ENCODE data around the gene IGF2BP3.

Gene IGF2BP3

DNA sequence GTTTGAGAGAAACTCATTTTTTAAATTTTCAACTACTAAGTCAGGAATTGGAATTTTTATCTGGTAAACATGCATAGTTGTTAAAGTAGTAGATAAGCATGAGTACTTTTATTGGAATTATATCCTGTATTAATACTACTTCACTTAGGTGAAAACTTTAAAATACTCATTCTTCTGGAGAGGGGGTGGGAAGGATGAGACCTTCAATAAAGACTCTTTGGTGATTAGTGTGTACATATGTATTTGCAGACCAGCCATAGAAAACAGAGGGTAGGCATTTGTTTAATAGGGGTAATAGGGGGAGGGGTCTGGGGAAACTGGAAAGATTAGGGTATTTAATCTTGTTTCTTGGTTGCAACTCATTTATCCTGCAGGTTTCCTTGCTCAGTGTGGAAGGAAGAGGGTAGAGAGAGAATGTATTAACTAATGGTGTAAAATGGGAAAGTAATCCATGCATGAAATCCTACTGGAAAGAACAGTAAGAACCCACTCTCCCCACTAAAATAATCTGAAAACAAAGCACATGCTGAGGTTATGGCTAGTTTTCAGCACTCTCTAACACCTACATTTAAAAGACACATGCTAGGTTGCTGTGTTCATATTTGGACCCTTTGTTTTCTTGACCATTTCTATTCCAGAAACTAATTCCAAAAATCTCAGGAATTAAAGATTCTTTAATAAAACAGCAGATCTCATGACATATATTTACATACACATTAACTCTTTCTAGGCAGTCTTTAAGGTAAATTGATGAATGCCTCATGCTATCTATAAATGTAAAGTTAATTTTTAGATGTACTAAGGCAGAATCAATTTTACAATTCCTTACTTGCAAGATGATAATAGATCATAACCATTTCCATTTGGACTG is 6.2 kb upstream of the IGF2BP3 start:
- ATAC-seq (replicated peaks; ENCODE audit: extremely low read depth, poor library complexity, severe bottlenecking): no peak
- H3K27ac Mint-ChIP-seq (ENCODE audit: low read depth): no peak overlapping the region

DNA sequence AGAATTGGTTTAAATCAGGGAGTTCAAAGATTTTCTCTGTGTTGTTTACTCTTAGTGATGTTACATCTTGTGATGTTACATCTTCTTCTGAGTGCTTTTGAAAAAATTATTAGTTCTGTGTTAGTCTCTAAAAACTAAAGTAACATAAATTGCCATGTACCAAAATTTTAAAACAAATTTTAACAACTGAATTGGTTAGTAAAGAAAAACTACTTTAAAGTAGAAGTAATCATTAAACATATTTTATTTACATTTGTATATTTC is 5.2 kb upstream of the IGF2BP3 start:
- DNase-seq (ENCODE audit: low spot score in 2 of 2): no peak
- Mint-ChIP-seq H3K9me3 (no peaks in the 10 kb centered on the region), H3K4me1 (peaks cover 5% of the 10 kb centered on the region), H3K27me3 (peaks cover 81% of the 10 kb centered on the region), H3K27ac (ENCODE audit: low read depth) (no peak overlapping the region), H3K36me3 (ENCODE audit: insufficient read depth) (peaks cover 19% of the 10 kb centered on the region), H3K4me3 (no peak overlapping the region)
- no peak for ATAC-seq (replicated peaks; ENCODE audit: extremely low read depth, poor library complexity, severe bottlenecking)

More for the DNA sequence above, 6.2 kb upstream of the IGF2BP3 start:
- Mint-ChIP-seq H3K9me3 (no peaks in the 10 kb centered on the region), H3K36me3 (ENCODE audit: insufficient read depth) (peaks cover 12% of the 10 kb centered on the region), H3K27me3 (peaks cover 81% of the 10 kb centered on the region), H3K4me3 (no peak overlapping the region), H3K4me1 (no peaks in the 10 kb centered on the region)
- DNase-seq (ENCODE audit: low spot score in 2 of 2): no peak

DNA sequence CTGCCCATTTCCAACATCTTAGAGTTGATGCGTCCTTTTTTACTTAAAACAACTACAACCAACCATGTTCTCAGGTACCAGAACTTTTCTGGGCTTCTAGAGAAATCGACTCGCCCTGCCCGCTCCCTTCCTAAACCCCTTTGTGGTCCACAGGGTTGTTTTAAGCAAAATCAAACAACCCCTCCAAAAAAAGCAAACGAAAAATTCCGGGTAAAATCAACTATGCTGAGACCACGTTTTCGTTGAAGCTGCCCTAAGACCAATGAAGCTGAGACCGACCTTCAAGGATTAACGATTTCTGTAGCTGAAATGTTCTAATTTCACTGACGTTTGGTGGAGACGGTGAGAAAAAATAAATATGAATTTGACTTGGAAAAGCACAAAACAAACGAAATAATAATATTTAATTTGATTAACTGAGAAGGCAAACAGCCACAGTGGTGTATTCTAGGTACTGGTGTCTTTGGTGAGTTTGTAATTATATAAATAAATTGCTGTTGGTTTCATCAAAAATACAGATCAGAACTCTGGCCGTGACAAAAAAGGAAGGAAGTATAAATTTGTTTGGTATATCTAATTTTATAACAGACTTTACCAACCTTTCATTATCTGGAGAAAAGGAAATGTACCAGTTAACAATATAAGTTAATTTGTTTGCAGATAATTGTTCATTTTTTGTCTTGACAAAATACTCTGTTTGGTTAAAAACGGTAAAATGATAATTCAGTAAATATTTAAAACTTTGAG is 4.7 kb upstream of the IGF2BP3 start:
- Mint-ChIP-seq H3K27me3 (peaks cover 81% of the 10 kb centered on the region), H3K9me3 (no peaks in the 10 kb centered on the region), H3K4me1 (peaks cover 10% of the 10 kb centered on the region), H3K27ac (ENCODE audit: low read depth) (peak overlapping the region; percentile 13), H3K4me3 (peak overlapping the region; percentile 47), H3K36me3 (ENCODE audit: insufficient read depth) (peaks cover 23% of the 10 kb centered on the region)
- ATAC-seq (replicated peaks; ENCODE audit: extremely low read depth, poor library complexity, severe bottlenecking) (no peak), DNase-seq (ENCODE audit: low spot score in 2 of 2) (no peak)

DNA sequence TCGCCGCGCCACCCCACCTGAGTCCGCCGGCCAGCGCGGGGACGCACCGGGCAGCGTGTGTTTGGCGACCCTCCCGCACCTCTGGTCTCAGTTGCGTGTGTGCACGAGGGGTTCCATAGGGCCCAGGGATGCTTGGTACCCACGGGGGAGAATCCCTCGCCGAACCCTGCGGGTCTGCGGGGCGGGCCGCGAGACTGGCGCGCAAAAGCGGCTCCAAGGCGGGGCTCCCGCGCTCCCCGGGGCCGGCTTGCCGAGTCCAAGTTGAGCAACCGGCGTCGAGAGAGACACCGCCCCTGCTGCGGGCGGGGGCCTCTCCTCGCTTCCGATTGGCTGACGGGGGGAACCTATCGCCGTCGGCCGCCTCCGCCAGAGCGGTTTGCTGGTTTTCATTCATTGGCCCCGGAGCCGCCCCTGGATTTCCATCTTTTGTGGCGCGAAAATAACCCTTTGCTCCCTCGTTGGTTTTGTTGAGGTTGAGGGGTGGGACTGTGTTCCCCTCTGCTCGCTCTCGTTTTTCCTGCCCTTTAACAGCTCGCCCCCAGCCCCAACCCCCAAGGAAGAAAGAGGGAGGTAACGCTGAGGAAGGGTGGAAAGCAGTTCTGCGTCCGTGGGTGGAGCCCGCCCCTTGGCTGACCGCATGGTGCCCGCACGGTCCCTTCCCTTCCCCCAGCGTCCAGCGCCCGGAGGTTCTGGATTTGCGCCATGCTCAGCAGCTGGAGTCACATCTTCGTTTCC is 4.0 kb upstream of the IGF2BP3 start:
- peak overlapping the region; percentile 47 for H3K4me3 Mint-ChIP-seq
- peak overlapping the region; percentile 13 for H3K27ac Mint-ChIP-seq (ENCODE audit: low read depth)
- H3K36me3 Mint-ChIP-seq (ENCODE audit: insufficient read depth): peaks cover 26% of the 10 kb centered on the region
- H3K9me3 Mint-ChIP-seq: no peaks in the 10 kb centered on the region
- H3K27me3 Mint-ChIP-seq: peaks cover 82% of the 10 kb centered on the region
- ATAC-seq (replicated peaks; ENCODE audit: extremely low read depth, poor library complexity, severe bottlenecking) (no peak), DNase-seq (ENCODE audit: low spot score in 2 of 2) (no peak)
- H3K4me1 Mint-ChIP-seq: peaks cover 13% of the 10 kb centered on the region

DNA sequence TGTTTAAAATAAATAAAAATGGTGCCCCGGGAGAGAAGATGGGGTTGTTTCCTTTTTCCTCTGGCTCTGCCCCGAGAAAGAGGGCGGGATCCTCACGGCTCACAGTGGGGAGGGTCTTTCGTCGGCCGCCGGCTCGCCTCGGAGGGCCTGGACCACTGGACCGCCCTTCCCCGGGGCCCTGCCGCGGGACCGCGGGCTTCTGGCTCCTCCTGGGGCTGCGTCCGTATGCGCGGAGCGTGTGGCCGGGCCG is 3.5 kb upstream of the IGF2BP3 start:
- H3K4me1 Mint-ChIP-seq: peaks cover 13% of the 10 kb centered on the region
- no peak overlapping the region for H3K27ac Mint-ChIP-seq (ENCODE audit: low read depth)
- H3K4me3 Mint-ChIP-seq: no peak overlapping the region
- no peak for DNase-seq (ENCODE audit: low spot score in 2 of 2)
- H3K9me3 Mint-ChIP-seq: no peaks in the 10 kb centered on the region
- peaks cover 77% of the 10 kb centered on the region for H3K27me3 Mint-ChIP-seq
- H3K36me3 Mint-ChIP-seq (ENCODE audit: insufficient read depth): peaks cover 26% of the 10 kb centered on the region
- no peak for ATAC-seq (replicated peaks; ENCODE audit: extremely low read depth, poor library complexity, severe bottlenecking)

DNA sequence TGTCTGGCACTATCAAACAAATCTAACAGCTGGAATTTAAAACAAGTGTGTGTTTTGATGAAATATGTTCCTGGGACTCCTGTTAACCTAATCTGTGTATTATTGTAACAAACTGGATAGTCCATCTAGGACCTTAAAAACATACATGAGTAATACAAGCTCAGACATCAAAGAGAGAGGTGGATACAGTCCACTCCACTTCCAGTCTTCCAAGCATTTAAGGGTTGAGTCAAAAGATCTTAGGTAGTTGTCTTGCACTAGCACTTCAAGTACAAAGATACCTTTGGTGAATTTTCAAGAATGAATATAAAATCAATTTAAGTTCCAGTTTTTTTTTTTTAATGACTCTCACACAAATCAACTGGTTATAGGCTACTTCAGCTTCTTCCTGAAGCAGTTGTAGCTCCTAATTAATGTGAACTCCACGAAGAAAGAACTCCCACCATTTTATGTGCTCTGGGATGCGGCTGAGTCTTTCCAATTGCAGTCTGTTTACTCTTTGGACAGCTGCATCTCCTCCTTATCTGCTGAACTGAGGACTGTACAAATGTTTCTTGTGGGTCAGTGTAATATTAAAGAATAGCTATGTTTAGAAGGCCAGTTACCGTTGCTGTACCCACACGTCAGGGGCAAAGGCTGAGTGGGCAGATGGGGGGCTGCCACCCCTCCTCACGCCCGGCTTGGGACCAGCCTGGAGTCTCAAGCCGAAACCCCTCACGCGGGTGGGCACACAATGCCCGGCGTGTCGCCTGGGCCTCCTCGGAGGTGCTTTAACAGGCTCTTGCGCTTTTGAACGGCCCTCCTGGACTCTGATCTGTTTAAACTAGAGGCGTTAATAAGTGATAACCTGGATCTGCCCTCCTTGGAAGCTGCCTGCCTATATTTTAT is 2.9 kb upstream of the IGF2BP3 start:
- ATAC-seq (replicated peaks; ENCODE audit: extremely low read depth, poor library complexity, severe bottlenecking): no peak
- Mint-ChIP-seq H3K36me3 (ENCODE audit: insufficient read depth) (peaks cover 26% of the 10 kb centered on the region), H3K27me3 (peaks cover 75% of the 10 kb centered on the region), H3K9me3 (no peaks in the 10 kb centered on the region), H3K4me3 (peak overlapping the region; percentile 29), H3K4me1 (peaks cover 15% of the 10 kb centered on the region), H3K27ac (ENCODE audit: low read depth) (no peak overlapping the region)
- DNase-seq (ENCODE audit: low spot score in 2 of 2): no peak

DNA sequence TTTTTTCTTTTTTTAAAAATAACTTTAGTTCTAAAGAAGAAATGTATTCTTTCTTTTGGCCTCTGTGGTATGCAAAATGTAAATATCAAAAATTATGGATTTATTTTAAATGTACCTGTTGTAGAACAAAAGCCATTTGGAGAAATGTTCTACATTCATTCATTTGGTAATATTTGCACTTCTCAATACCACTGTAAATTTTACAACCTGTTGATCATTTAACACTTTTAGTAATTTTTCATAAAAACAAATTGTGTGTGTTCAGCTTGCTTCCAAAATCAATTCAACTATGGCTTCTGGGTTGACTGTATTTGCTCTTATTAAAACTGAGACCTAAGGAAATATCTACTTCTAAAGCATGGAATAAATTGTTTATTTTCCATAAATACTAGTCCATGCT is 2.3 kb upstream of the IGF2BP3 start:
- DNase-seq (ENCODE audit: low spot score in 2 of 2): no peak
- H3K27ac Mint-ChIP-seq (ENCODE audit: low read depth): no peak overlapping the region
- peaks cover 19% of the 10 kb centered on the region for H3K4me1 Mint-ChIP-seq
- H3K9me3 Mint-ChIP-seq: no peaks in the 10 kb centered on the region
- peaks cover 28% of the 10 kb centered on the region for H3K36me3 Mint-ChIP-seq (ENCODE audit: insufficient read depth)
- no peak for ATAC-seq (replicated peaks; ENCODE audit: extremely low read depth, poor library complexity, severe bottlenecking)
- H3K27me3 Mint-ChIP-seq: peaks cover 80% of the 10 kb centered on the region
- no peak overlapping the region for H3K4me3 Mint-ChIP-seq

DNA sequence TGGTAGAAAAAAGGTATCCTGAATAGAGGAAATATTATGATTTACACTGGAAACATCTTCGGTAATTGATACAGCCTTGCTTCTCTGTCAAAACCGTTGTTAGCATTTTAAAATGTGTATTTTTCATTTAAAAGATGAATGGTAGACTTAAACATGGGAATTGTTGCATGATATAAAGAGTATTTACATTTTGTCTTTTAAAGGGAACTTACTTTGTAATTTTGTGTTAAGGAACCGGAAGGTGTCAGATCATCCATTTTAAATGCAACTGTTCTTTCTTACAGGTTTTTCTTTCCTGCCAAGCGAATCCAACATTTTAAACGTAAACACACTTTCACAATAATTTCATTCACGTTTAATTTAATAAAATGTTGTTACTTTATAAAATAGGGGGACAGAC is 1.8 kb upstream of the IGF2BP3 start:
- no peak overlapping the region for H3K27ac Mint-ChIP-seq (ENCODE audit: low read depth)
- H3K36me3 Mint-ChIP-seq (ENCODE audit: insufficient read depth): peaks cover 28% of the 10 kb centered on the region
- ATAC-seq (replicated peaks; ENCODE audit: extremely low read depth, poor library complexity, severe bottlenecking): no peak
- H3K9me3 Mint-ChIP-seq: no peaks in the 10 kb centered on the region
- peaks cover 80% of the 10 kb centered on the region for H3K27me3 Mint-ChIP-seq
- no peak for DNase-seq (ENCODE audit: low spot score in 2 of 2)
- H3K4me1 Mint-ChIP-seq: peaks cover 19% of the 10 kb centered on the region
- H3K4me3 Mint-ChIP-seq: no peak overlapping the region

DNA sequence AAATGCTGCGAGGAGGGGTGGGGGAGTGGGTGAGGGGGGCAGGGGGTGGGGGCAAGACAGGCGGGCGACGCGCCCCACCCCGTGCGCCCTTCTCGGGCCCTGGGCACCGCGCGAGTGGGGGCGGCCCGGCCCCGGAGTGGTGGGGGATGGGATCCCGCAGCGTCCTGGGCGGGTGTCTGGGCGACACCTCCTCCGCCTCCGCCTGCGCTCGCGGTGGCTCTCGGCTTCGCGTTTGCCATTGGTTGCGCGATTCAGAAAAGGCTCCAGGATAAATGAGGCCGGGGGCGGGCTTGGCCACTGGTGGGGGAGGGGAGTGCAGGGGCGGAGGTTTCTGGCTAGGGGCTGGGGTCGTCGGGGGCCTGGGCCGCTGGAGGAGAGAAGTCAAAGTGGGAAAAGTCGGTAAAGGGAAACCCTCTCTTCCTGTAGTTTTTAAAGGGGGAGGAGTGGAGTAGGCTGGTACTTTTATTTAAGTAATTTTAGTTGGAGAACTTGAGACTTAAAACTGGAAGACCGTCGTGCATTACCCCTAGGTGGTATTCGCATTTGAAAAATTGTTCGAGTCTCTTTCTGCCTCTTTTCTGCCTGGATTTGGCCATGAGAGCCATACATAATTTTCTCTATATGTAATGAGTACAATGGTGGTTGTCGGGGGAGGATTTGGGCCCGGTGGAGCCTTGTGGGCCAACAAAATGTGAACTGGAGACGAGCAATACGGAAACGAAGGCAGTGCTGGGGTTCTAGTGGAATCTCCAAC is 992 bp upstream of the IGF2BP3 start:
- H3K27ac Mint-ChIP-seq (ENCODE audit: low read depth): no peak overlapping the region
- no peak for DNase-seq (ENCODE audit: low spot score in 2 of 2)
- ATAC-seq (replicated peaks; ENCODE audit: extremely low read depth, poor library complexity, severe bottlenecking): no peak
- peaks cover 79% of the 10 kb centered on the region for H3K27me3 Mint-ChIP-seq
- H3K9me3 Mint-ChIP-seq: no peaks in the 10 kb centered on the region
- peaks cover 19% of the 10 kb centered on the region for H3K4me1 Mint-ChIP-seq
- H3K36me3 Mint-ChIP-seq (ENCODE audit: insufficient read depth): peaks cover 28% of the 10 kb centered on the region
- H3K4me3 Mint-ChIP-seq: peak overlapping the region; percentile 74

DNA sequence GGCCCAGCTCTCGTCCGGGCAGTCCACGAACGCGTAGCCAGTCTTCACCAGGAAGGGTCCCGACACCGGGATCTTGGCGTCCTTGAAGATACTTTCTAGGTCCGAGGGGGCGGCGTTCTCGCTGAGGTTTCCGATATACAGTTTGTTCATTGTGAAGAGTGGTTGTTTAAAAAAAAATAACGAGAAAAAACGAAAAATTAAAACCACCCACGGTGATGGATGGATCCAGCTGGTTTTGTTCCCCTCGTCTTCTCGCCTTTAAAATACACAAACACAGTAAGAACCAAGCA is 385 bp downstream of the IGF2BP3 start:
- Mint-ChIP-seq H3K9me3 (no peaks in the 10 kb centered on the region), H3K36me3 (ENCODE audit: insufficient read depth) (peaks cover 28% of the 10 kb centered on the region), H3K4me3 (peak overlapping the region; percentile 74), H3K4me1 (peaks cover 19% of the 10 kb centered on the region), H3K27ac (ENCODE audit: low read depth) (peak overlapping the region; percentile 69), H3K27me3 (peaks cover 84% of the 10 kb centered on the region)
- DNase-seq (ENCODE audit: low spot score in 2 of 2) (no peak), ATAC-seq (replicated peaks; ENCODE audit: extremely low read depth, poor library complexity, severe bottlenecking) (no peak)

DNA sequence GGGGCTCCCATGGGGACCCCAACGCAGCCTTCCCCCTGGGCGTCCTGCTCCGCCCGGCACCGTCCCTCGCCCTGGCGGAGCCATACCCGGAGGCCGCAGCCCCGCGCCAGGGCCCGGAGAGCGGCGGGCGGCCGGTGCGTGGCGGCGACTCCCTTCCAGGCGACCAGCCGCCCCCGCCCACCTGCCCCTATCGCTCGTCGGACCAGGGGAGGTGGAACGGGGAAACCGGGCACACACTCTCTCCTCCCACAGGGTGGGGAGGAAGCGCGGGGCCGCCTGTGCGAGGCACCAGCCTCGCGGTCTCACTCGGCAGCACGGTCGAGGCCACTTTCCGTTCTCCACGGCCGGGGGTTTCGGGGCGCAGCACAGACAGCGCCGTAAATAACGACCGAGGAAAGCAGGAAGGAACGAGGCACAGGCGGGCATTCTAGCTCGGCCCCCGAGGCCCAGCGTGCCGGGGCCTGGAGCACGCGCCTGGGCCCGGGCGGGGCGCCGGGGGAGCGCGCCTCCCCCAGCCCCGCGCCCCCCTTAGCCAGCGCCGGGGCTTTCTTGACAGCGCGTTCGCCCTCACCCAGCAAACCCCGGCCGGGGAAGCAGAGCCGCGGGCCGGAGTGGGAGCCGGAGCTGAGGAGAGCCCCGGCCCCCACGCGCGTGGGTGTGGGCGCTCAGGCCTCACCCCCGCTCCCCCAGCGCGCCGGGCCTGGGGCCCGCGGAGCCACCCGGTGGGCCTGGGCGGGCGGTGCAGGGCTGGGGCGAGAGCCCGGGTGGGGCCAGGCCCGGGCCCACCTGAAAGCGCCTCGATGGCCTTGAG is 936 bp downstream of the IGF2BP3 start:
- Mint-ChIP-seq H3K27me3 (peaks cover 84% of the 10 kb centered on the region), H3K9me3 (no peaks in the 10 kb centered on the region), H3K4me3 (peak overlapping the region; percentile 74), H3K4me1 (peaks cover 19% of the 10 kb centered on the region), H3K27ac (ENCODE audit: low read depth) (peak overlapping the region; percentile 69), H3K36me3 (ENCODE audit: insufficient read depth) (peaks cover 22% of the 10 kb centered on the region)
- DNase-seq (ENCODE audit: low spot score in 2 of 2): peak in 1 of 2 donors; percentile 31
- ATAC-seq (replicated peaks; ENCODE audit: extremely low read depth, poor library complexity, severe bottlenecking): peak; percentile 54

All from central memory CD8-positive, alpha-beta T cell (primary cell).